Pancreas (tissue), 10 donors: Measurements from ENCODE around the gene NR5A1. TPM values are rescaled to one million over a fixed set of nuclear protein-coding genes. Genes with fewer than 3 reads are reported as not detected.

Source experiments
- ATAC-seq, 4 donors: fragments of 200-7000 bp; cut with Tn5 transposase; one replicate each; pipeline versions ENCODE4 v1.8.0 to v1.9.1; 2020; ENCODE audit warnings: mild to moderate bottlenecking in 4 of 4, moderate library complexity in 4 of 4
- DNase-seq, 6 donors: peaks; one replicate each; pipeline ENCODE4 v3.0.0-alpha.2; 2020
- FAIRE-seq: peaks from 2 replicates; lab custom pipeline; 2012; peaks lifted over from hg19 to GRCh38; lab: Jason Lieb, UNC
- H3K27ac ChIP-seq, 4 donors: fragments of 200-600 bp; sonication (generic); 1 replicate in 3 of 4; 2 replicates in 1 of 4; pipeline versions ENCODE4 v1.5.0 to v1.8.0; 2020
- H3K27me3 ChIP-seq, 4 donors: fragments of 200-600 bp; one replicate each; pipeline ENCODE4 v1.8.0; 2021
- H3K36me3 ChIP-seq, 3 donors: fragments of 200-600 bp; sonication (generic) in 1 of 3; one replicate each; pipeline versions ENCODE4 v1.5.0 to v1.8.0; 2020 to 2021
- H3K4me1 ChIP-seq, 3 donors: fragments of 200-600 bp; one replicate each; pipeline ENCODE4 v1.8.0; 2021
- H3K4me3 ChIP-seq, 4 donors: fragments of 200-600 bp; sonication (generic) in 2 of 4; one replicate each; pipeline versions ENCODE4 v1.5.0 to v1.8.0; 2020 to 2021
- H3K9me3 ChIP-seq, 4 donors: fragments of 200-600 bp; one replicate each; pipeline ENCODE4 v1.8.0; 2021
- WGBS, 2 donors: extraction: QIAGEN DNeasy Blood & Tissue Kit; methylation state at CpG; one replicate each; pipeline ENCODE4 v1.1.7; 2013; 5-methylcytosine and 5-hydroxymethylcytosine counted together
- intact Hi-C, 3 donors: fragments of 100-400 bp; cut with DNase I; formaldehyde crosslinking; loops; one replicate each; pipeline versions ENCODE4 v1.11.1 to v1.14.2; 2022
- polyA plus RNA-seq, 2 donors: library from polyadenylated mRNA; stranded (reverse); fragments of 200-250 nt; gene quantifications; one replicate each; pipeline ENCODE4 v1.2.3, GENCODE V29; 2013
- total RNA-seq, 6 donors: library from RNA; stranded (reverse); fragmentation: NEBNext Ultra II Directional in 4 of 6; extraction: Animal tissue kit (Norgen Biotek cat#: 25700) in 4 of 6; gene quantifications; one replicate each; pipeline versions ENCODE4 v1.2.1 to v1.2.4, GENCODE V29; 2021 to 2023
- TF ChIP-seq, protein P1 (sequence below), 4 donors: fragments of 200-600 bp; sonication (generic) in 3 of 4; IDR thresholded peaks; one replicate each; pipeline versions ENCODE4 v1.5.0 to v1.8.0; 2021; ENCODE audit warnings: antibody characterized with exemption in 4 of 4
- donor health status: healthy with polysubstance abuse.
- donor health status: DM: no; HTN: no; CAD: no; lungs with moderate emphysema.
- donor health status: DM: no; HTN: no; CAD: no.
- donor health status: control.
- donor health status: control.
- donor health status: Bipolar disorder and iron deficiency.
- donor health status: DM: yes; HTN: yes; CAD: no.
- donor health status: DM: no; HTN: no; CAD: no.
- donor health status: DM: no; HTN: no; CAD: no.
- donor health status: DM: yes; HTN: yes; CAD: no.

NR5A1 gene
- total and polyA plus RNA-seq, 8 donors, result 0.05 to 0.28 TPM; not detected in 6

DNA sequence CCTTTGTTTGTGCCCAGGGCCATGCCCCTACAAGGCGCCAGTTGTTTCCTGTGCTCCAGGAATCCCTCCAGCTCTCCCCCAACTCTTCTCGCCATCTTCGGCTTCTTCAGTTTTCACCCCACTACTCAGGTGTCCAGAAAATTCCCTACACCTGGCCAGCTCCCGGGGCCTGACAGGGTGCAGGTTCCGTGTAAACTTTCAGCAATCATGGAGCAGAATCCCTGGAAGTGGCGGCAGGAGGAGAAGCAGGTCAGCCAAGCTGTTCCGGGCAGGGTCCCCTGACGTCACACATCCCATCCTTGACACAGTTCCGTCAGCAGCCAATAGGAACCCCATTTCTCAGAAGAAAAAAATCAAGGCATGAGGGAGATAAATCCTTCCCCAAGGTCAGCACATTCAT is 69.1 kb downstream of the NR5A1 start:
- no peak for DNase-seq

DNA sequence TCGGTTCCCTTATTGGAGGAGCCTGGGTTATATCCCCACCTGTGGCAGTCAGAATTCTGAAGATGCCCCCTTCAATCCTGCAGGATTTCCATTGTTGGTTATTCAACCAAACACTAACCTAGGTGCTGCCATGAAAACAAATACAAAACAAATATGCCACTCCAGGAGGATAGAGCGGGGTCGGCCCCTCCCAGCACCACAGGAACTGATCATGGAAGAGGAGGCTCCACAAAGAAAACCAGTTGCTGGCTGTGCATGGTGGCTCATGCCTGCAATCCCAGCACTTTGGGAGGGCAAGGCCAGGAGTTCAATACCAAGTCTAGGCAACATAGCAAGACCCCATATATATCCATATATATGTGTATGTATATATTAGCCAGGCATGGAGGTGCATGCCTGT is 70.1 kb downstream of the NR5A1 start:
- 85 to 91% methylated on average over 3 of the region's 3 CpGs for WGBS, 2 donors
- Histone ChIP-seq H3K4me1 (no peaks in the 10 kb centered on the region), H3K9me3 (no peaks in the 10 kb centered on the region), H3K36me3 (no peaks in the 10 kb centered on the region), H3K4me3 (no peak overlapping the region), H3K27ac (no peak overlapping the region), H3K27me3 (no peaks in the 10 kb centered on the region)
- ATAC-seq, result no peak
- TF ChIP-seq, protein P1, sequence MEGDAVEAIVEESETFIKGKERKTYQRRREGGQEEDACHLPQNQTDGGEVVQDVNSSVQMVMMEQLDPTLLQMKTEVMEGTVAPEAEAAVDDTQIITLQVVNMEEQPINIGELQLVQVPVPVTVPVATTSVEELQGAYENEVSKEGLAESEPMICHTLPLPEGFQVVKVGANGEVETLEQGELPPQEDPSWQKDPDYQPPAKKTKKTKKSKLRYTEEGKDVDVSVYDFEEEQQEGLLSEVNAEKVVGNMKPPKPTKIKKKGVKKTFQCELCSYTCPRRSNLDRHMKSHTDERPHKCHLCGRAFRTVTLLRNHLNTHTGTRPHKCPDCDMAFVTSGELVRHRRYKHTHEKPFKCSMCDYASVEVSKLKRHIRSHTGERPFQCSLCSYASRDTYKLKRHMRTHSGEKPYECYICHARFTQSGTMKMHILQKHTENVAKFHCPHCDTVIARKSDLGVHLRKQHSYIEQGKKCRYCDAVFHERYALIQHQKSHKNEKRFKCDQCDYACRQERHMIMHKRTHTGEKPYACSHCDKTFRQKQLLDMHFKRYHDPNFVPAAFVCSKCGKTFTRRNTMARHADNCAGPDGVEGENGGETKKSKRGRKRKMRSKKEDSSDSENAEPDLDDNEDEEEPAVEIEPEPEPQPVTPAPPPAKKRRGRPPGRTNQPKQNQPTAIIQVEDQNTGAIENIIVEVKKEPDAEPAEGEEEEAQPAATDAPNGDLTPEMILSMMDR (IDR thresholded peaks at IDR 0.05), result no peak
- intact Hi-C loops, result no loop called here
- FAIRE-seq, result no peak
- DNase-seq, result peak in 1 of 6 donors; percentile 6

More for the DNA sequence above, 69.1 kb downstream of the NR5A1 start:
- H3K36me3 ChIP-seq, result no peaks in the 10 kb centered on the region
- no peaks in the 10 kb centered on the region for H3K4me1 ChIP-seq
- FAIRE-seq (no peak), ATAC-seq (no peak)
- H3K4me3 ChIP-seq, result no peak overlapping the region
- H3K9me3 ChIP-seq, result no peaks in the 10 kb centered on the region
- TF ChIP-seq, protein P1 (IDR thresholded peaks at IDR 0.05), result no peak
- H3K27ac ChIP-seq, result no peak overlapping the region
- 62 to 63% methylated on average over 9 of the region's 9 CpGs for WGBS, 2 donors
- no peaks in the 10 kb centered on the region for H3K27me3 ChIP-seq
- intact Hi-C loops, result no loop called here

DNA sequence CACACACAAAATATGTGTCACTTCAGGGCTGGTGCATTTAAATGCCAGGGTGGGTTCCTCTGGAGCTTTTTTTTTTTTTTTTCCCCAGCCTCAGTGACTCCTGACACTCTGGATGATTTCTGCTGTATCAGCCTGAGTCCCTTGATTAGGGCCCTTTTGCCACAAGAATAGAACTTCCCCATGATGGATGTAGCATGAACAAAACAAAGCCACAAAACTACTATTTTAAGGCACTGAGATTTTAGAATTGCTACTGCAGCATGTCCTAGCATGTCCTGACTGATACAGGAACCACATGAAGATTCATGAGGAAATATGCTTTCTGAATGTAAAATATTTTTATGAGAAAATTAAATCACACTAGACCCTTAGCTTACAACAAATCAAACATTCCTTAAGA is 70.9 kb downstream of the NR5A1 start:
- H3K9me3 ChIP-seq, result no peaks in the 10 kb centered on the region
- H3K27ac ChIP-seq, result no peak overlapping the region
- H3K27me3 ChIP-seq, result no peaks in the 10 kb centered on the region
- intact Hi-C loops, result no loop called here
- no peaks in the 10 kb centered on the region for H3K36me3 ChIP-seq
- FAIRE-seq, result no peak
- no peak for DNase-seq
- TF ChIP-seq, protein P1 (IDR thresholded peaks at IDR 0.05), result no peak
- H3K4me1 ChIP-seq, result no peaks in the 10 kb centered on the region
- H3K4me3 ChIP-seq, result no peak overlapping the region
- ATAC-seq, result no peak

Other genes with a start within 250 kb of the NR5A1 start
- 10 to 100 TPM; 25.1 to 67.0 (median 34.2) TPM for gene NEK6, start 249.4 kb downstream of the NR5A1 start, total RNA-seq
- 10 to 100 TPM in 1 of 2 donors, 1 to 10 TPM in 1; 7.8 to 12.5 TPM for gene NEK6, start 249.4 kb downstream of the NR5A1 start, polyA plus RNA-seq
- 10 to 100 TPM; 39.0 to 73.6 (median 61.3) TPM for gene PSMB7, start 92.0 kb downstream of the NR5A1 start, total RNA-seq
- gene PSMB7, start 92.0 kb downstream of the NR5A1 start, polyA plus RNA-seq, result 10 to 100 TPM; 86.8 to 99.9 TPM
- gene ADGRD2, start 56.9 kb downstream of the NR5A1 start, total RNA-seq, result not detected
- gene ADGRD2, start 56.9 kb downstream of the NR5A1 start, polyA plus RNA-seq, result under 1 TPM in 1 of 2 donors, not detected in 1; 0.23 TPM